ENCODE results near the gene CDK8.
"Not testable (repeated sequence)": the region's sequence is repeated elsewhere in the genome, so short reads cannot be mapped to it uniquely, and the experiment has no call there.

Gene CDK8

DNA sequence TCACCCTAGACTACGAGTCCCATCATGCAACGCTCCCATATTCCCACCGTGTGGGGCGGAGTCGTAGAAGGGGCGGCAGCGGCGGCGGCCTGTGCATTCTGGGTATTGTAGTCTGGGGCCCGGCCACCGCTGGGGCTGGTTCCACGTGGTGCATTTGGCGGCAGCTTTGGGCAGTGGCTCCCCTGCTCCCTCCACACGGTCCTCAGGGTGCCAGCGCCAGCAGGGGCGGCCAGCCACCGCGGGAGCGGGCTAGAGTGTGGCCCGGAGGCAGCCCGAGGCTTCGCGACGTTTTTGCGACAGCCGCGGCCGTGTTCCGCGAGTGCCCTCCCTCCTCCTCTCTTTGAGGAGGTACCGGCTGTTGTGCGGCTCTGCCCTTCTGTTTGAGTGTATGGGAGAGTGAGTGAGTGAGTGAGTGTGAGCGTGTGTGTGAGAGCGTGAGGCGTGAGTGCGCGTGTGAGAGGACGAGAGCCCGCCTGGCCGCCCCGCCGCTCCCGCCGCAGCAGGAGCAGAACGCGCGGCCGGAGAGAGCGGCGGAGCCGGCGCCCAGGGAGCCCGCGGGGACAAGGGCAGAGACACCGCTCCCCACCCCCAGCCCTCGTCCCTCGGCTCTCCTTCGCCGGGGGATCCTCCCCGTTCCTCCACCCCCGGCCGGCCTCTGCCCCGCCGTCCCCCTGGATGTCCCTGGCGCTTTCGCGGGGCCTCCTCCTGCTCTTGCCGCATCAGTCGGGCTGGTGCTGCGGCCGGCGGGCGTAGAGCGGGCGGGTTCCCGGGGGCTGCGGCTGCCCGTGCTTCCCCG lies at the start of gene CDK8:
Gene CDK8 (plus strand): TSS at position 343 of the 796 bp plus-strand sequence. CDS start 513 bp downstream, outside the sequence.
- peak; percentile 77 to 78 for DNase-seq (ENCODE audit: low read depth in 2 of 2)

- no peak for DNase-seq (ENCODE audit: low read depth in 2 of 2)
Measured at GRCh38 chr13:26208287-26208686, 45.6 kb upstream of the CDK8 start.

- no peak for DNase-seq (ENCODE audit: low read depth in 2 of 2)
Measured at GRCh38 chr13:26213345-26213744, 40.6 kb upstream of the CDK8 start.

DNA sequence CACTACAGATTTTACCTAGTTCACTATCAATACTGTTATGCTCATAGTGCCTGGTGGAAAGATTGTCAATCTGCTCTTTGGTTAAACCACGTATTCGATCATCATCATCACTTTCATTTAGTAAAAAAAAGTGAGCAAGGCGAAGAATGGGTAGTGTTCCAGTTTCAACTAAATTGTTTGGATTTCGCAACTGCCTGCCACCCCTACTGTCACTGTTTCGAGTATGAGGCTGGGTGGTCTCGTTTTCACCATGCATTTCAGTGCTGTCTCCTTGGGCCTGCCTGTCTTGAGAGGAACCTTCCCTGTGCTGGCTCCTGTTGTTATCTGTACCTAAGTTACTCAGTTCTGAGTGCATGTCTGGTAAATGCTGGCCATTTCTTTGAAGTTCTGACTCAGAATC lies 39.9 kb upstream of the CDK8 start:
- no peak for DNase-seq (ENCODE audit: low read depth in 2 of 2)

- DNase-seq (ENCODE audit: low read depth in 2 of 2) = no peak
Measured at GRCh38 chr13:26216042-26216441, 37.9 kb upstream of the CDK8 start.

- DNase-seq (ENCODE audit: low read depth in 2 of 2) = no peak
Measured at GRCh38 chr13:26219726-26220125, 34.2 kb upstream of the CDK8 start.

GRCh38 chr13:26220575-26220974 lies 33.4 kb upstream of the CDK8 start:
- DNase-seq (ENCODE audit: low read depth in 2 of 2) = no peak

DNA sequence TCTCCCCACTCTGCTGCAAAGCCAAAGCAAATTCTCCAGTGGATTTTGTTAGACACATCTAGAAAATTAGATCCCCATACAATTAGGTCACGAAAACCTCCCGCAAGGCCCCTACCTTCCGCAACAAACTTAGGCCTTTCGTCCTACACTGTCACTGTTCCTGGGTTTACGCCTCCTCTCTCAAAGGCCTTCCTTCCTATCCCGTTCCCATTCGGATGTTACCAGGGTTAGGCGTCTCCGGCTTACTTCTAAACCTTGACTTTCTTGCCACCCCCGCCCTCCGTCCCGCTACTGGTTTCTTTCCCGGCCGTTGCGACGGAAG lies 32.6 kb upstream of the CDK8 start:
- DNase-seq (ENCODE audit: low read depth in 2 of 2) = no peak

- DNase-seq (ENCODE audit: low read depth in 2 of 2) = peak; percentile 67 to 74
Measured at GRCh38 chr13:26221721-26222519, 32.0 kb upstream of the CDK8 start, which contains the start of gene RNF6. Gene RNF6 (minus strand): TSS chr13:26222314. CDS start chr13:26219649, 2,665 bp downstream.

DNA sequence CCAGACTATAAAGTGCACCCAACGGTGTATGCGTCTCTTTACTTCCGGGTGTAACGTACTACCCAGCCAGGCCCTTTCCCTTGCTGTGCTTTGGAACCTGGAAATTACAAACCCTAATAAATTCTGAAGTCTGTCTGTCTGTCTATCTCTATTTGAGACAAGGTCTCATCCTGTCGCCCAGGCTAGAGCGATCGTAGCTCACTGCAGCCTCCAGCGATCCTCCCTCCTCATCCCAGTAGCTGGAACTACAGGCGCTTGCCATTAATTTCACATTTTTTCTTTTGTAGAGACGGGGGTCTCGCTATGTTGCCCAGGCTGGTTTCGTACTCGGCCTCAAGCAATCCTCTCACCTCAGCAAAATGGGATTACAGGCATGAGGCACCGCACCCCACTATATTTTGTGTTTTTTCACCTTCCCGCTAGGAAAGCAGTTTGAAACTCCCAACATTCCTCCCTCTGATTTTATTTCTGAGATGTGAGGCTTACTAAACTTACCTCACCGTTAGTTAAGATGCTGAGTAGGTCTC lies 31.3 kb upstream of the CDK8 start:
- no peak for DNase-seq (ENCODE audit: low read depth in 2 of 2)

- no peak for DNase-seq (ENCODE audit: low read depth in 2 of 2)
Measured at GRCh38 chr13:26225896-26226617, 27.9 kb upstream of the CDK8 start.

DNA sequence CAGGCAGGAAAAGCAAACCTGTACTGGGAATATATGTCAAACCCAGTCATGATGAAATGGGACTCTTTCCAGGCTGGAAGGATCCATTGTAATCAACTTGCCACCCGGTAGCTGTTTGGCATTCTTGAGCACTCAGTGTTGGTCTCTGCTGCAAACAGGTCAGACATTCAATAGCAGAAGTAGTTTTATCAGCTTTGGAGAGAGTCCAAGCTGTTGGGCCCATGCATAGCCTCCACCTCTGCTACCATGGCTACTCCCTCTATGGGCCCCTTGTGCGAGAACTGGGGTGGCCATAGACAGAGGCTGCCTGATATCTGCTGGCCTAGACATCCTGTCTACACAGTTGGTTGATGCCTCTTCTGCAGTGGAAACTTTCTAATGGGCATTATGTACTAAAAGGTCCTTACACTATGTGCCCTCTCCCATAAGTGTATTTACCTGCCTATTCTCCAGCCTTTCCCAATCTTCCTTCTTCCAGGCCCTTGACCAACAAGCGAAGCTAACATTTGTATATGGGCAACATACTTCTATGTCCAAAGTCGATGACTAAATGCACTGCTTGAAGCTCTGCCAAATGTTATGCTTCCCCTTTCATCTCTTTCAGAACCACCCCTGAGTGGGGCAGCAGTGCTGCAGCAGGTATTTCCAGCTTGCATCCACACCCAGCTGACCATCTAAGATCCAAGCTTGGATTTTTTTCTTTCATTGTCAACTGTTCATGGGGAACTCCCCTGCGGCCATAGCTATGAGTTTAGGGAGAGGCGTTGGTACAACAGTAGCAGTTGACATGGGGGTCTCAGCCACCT lies 26.6 kb upstream of the CDK8 start:
- no peak for DNase-seq (ENCODE audit: low read depth in 2 of 2)

- no peak for DNase-seq (ENCODE audit: low read depth in 2 of 2)
Measured at GRCh38 chr13:26228096-26228495, 25.8 kb upstream of the CDK8 start.

DNA sequence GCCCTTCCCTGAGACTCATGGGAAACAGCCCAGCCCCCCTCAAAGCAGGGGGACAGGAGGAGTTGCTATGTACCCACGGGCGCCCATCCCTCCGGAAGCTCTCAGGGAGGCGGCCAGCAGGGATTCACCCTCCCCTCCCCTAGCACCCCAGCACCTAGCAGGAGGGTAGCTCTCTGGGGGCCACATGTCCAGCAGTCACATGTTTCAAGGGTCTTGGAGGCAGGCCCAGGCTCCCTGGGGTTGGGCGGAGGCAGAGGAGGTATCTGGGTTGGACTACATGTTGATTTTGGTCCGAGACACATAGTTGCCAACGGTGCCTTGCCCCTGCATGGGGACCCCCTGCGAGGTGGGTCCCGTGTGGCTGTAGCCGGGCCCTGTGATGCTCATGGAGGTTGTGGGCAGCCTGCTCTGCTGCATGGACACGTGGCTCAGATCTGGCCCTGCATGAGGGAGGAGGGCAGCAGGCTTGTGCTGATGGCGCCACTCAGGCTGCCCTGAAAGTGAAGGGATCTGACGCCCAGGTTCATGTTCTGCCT lies 24.8 kb upstream of the CDK8 start:
- no peak for DNase-seq (ENCODE audit: low read depth in 2 of 2)

DNA sequence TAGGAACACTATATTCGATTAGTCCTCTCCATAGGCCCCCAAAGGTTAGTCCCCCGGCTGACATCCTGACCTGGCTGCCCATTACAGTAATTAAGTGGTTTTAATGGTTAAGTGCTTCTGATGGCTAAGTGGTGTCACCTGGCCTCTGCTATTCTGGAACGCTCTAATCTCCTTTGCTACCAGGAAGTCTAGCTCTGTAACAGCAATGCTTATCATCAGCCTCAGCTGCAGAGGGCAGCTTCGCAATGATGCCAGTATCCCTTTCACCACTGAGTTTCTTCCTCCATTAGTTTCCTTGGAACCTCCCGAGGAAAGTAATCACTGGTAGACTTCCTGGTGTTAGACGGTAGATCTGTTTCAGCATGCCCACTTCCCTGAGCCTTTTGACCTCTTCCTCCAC lies 23.2 kb upstream of the CDK8 start:
- DNase-seq (ENCODE audit: low read depth in 2 of 2) = no peak

GRCh38 chr13:26236296-26236695 lies 17.6 kb upstream of the CDK8 start:
- DNase-seq (ENCODE audit: low read depth in 2 of 2) = no peak

- no peak for DNase-seq (ENCODE audit: low read depth in 2 of 2)
Measured at GRCh38 chr13:26246154-26246553, 7.8 kb upstream of the CDK8 start.

- DNase-seq (ENCODE audit: low read depth in 2 of 2) = no peak
Measured at GRCh38 chr13:26247011-26247410, 6.9 kb upstream of the CDK8 start.

GRCh38 chr13:26247608-26248007 lies 6.3 kb upstream of the CDK8 start:
- DNase-seq (ENCODE audit: low read depth in 2 of 2) = no peak

DNA sequence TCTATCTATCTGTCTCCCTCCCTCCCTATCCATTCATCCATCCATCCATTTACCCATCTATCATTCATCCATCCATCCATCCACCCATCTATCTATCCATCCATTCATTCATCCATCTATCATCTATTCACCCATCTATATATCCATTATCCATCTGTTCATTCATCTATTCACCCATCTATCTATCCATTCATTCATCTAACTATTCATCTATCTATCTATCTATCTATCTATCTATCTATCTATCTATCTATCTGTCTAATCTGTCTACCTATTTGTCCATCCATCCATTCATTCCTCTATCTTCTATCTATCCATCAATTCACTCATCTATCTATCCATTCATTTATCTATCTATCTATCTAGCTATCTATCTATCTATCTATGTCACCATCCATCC lies 4.4 kb upstream of the CDK8 start:
- no peak for DNase-seq (ENCODE audit: low read depth in 2 of 2)

DNA sequence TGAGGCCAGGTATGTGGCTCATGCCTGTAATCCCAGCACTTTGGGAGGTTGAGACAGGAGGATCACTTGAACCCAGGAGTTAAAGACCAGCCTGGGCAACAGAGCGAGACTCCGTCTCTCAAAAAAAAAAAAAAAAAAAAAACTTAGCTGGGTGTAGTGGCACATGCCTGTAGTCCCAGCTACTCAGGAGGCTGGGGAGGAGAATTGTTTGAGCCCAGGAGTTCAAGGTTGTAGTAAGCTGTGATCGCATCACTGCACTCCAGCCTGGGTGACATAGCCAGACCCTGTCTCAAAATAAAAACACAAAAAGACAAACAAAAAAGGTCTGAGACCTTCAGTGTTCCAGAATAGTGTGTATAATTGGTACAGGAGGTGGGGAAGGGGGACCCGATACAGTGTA lies 1.9 kb upstream of the CDK8 start:
- DNase-seq (ENCODE audit: low read depth in 2 of 2) = not testable (repeated sequence)
